ENCODE measurements around the gene PSMC4.

PSMC4 gene

GRCh38 chr19:39935364-39935661, 35.7 kb upstream of the PSMC4 start:
- Histone ChIP-seq H3K27me3 (ENCODE audit: insufficient read depth, low read length) (peaks cover 5% of the 10 kb centered on the region; the same call in 1 of the 2 replicates), H2AFZ (ENCODE audit: low read length, unreplicated experiment) (no peak overlapping the region), H3K4me1 (ENCODE audit: control insufficient read depth, insufficient read depth, low read length, unreplicated experiment) (no peaks in the 10 kb centered on the region), H3K27ac (ENCODE audit: low read depth, low read length) (no peak overlapping the region), H3K36me3 (ENCODE audit: insufficient read depth, low read length) (no peaks in the 10 kb centered on the region), H3K79me2 (ENCODE audit: control insufficient read depth, insufficient read depth, low read length, unreplicated experiment) (no peaks in the 10 kb centered on the region), H3K4me3 (ENCODE audit: low read depth, low read length) (no peak overlapping the region)

- H3K79me2 ChIP-seq (ENCODE audit: control insufficient read depth, insufficient read depth, low read length, unreplicated experiment) = no peaks in the 10 kb centered on the region
Measured at GRCh38 chr19:39936020-39936419, 34.9 kb upstream of the PSMC4 start.

GRCh38 chr19:39936622-39937021, 34.3 kb upstream of the PSMC4 start:
- Histone ChIP-seq H3K27ac (ENCODE audit: low read depth, low read length) (no peak overlapping the region), H2AFZ (ENCODE audit: low read length, unreplicated experiment) (no peak overlapping the region), H3K36me3 (ENCODE audit: insufficient read depth, low read length) (no peaks in the 10 kb centered on the region), H3K79me2 (ENCODE audit: control insufficient read depth, insufficient read depth, low read length, unreplicated experiment) (no peaks in the 10 kb centered on the region), H3K4me1 (ENCODE audit: control insufficient read depth, insufficient read depth, low read length, unreplicated experiment) (no peaks in the 10 kb centered on the region), H3K27me3 (ENCODE audit: insufficient read depth, low read length) (peaks cover under 1% of the 10 kb centered on the region; the same call in 1 of the 2 replicates), H3K4me3 (ENCODE audit: low read depth, low read length) (no peak overlapping the region)

More at GRCh38 chr19:39936020-39936419, 34.9 kb upstream of the PSMC4 start:
- Histone ChIP-seq H2AFZ (ENCODE audit: low read length, unreplicated experiment) (no peak overlapping the region), H3K27ac (ENCODE audit: low read depth, low read length) (no peak overlapping the region), H3K4me1 (ENCODE audit: control insufficient read depth, insufficient read depth, low read length, unreplicated experiment) (no peaks in the 10 kb centered on the region), H3K27me3 (ENCODE audit: insufficient read depth, low read length) (peaks cover 5% of the 10 kb centered on the region; the same call in 1 of the 2 replicates), H3K36me3 (ENCODE audit: insufficient read depth, low read length) (no peaks in the 10 kb centered on the region), H3K4me3 (ENCODE audit: low read depth, low read length) (no peak overlapping the region)

GRCh38 chr19:39937094-39937720, 33.8 kb upstream of the PSMC4 start:
- no peak overlapping the region for H3K27ac ChIP-seq (ENCODE audit: low read depth, low read length)
- H3K27me3 ChIP-seq (ENCODE audit: insufficient read depth, low read length) = no peaks in the 10 kb centered on the region
- no peaks in the 10 kb centered on the region for H3K36me3 ChIP-seq (ENCODE audit: insufficient read depth, low read length)
- H3K4me3 ChIP-seq (ENCODE audit: low read depth, low read length) = no peak overlapping the region
- H3K79me2 ChIP-seq (ENCODE audit: control insufficient read depth, insufficient read depth, low read length, unreplicated experiment) = no peaks in the 10 kb centered on the region
- no peaks in the 10 kb centered on the region for H3K4me1 ChIP-seq (ENCODE audit: control insufficient read depth, insufficient read depth, low read length, unreplicated experiment)
- no peak overlapping the region for H2AFZ ChIP-seq (ENCODE audit: low read length, unreplicated experiment)

GRCh38 chr19:39937787-39938186, 33.2 kb upstream of the PSMC4 start:
- no peaks in the 10 kb centered on the region for H3K4me1 ChIP-seq (ENCODE audit: control insufficient read depth, insufficient read depth, low read length, unreplicated experiment)
- H3K27me3 ChIP-seq (ENCODE audit: insufficient read depth, low read length) = no peaks in the 10 kb centered on the region
- H3K79me2 ChIP-seq (ENCODE audit: control insufficient read depth, insufficient read depth, low read length, unreplicated experiment) = no peaks in the 10 kb centered on the region
- no peak overlapping the region for H2AFZ ChIP-seq (ENCODE audit: low read length, unreplicated experiment)
- no peak overlapping the region for H3K4me3 ChIP-seq (ENCODE audit: low read depth, low read length)
- H3K36me3 ChIP-seq (ENCODE audit: insufficient read depth, low read length) = no peaks in the 10 kb centered on the region
- H3K27ac ChIP-seq (ENCODE audit: low read depth, low read length) = no peak overlapping the region

GRCh38 chr19:39939556-39939955, 31.4 kb upstream of the PSMC4 start:
- Histone ChIP-seq H3K27ac (ENCODE audit: low read depth, low read length) (no peak overlapping the region), H2AFZ (ENCODE audit: low read length, unreplicated experiment) (no peak overlapping the region), H3K79me2 (ENCODE audit: control insufficient read depth, insufficient read depth, low read length, unreplicated experiment) (no peaks in the 10 kb centered on the region), H3K4me3 (ENCODE audit: low read depth, low read length) (no peak overlapping the region), H3K4me1 (ENCODE audit: control insufficient read depth, insufficient read depth, low read length, unreplicated experiment) (no peaks in the 10 kb centered on the region), H3K27me3 (ENCODE audit: insufficient read depth, low read length) (no peaks in the 10 kb centered on the region), H3K36me3 (ENCODE audit: insufficient read depth, low read length) (no peaks in the 10 kb centered on the region)

GRCh38 chr19:39940221-39940833, 30.6 kb upstream of the PSMC4 start:
- Histone ChIP-seq H3K4me1 (ENCODE audit: control insufficient read depth, insufficient read depth, low read length, unreplicated experiment) (no peaks in the 10 kb centered on the region), H3K79me2 (ENCODE audit: control insufficient read depth, insufficient read depth, low read length, unreplicated experiment) (no peaks in the 10 kb centered on the region), H3K4me3 (ENCODE audit: low read depth, low read length) (no peak overlapping the region), H3K36me3 (ENCODE audit: insufficient read depth, low read length) (no peaks in the 10 kb centered on the region), H3K27me3 (ENCODE audit: insufficient read depth, low read length) (no peaks in the 10 kb centered on the region), H3K27ac (ENCODE audit: low read depth, low read length) (no peak overlapping the region), H2AFZ (ENCODE audit: low read length, unreplicated experiment) (no peak overlapping the region)

GRCh38 chr19:39941151-39941550, 29.8 kb upstream of the PSMC4 start:
- H3K4me3 ChIP-seq (ENCODE audit: low read depth, low read length) = no peak overlapping the region
- no peaks in the 10 kb centered on the region for H3K4me1 ChIP-seq (ENCODE audit: control insufficient read depth, insufficient read depth, low read length, unreplicated experiment)
- H3K27me3 ChIP-seq (ENCODE audit: insufficient read depth, low read length) = no peaks in the 10 kb centered on the region
- no peak overlapping the region for H2AFZ ChIP-seq (ENCODE audit: low read length, unreplicated experiment)
- H3K36me3 ChIP-seq (ENCODE audit: insufficient read depth, low read length) = no peaks in the 10 kb centered on the region
- H3K27ac ChIP-seq (ENCODE audit: low read depth, low read length) = no peak overlapping the region
- H3K79me2 ChIP-seq (ENCODE audit: control insufficient read depth, insufficient read depth, low read length, unreplicated experiment) = no peaks in the 10 kb centered on the region

- no peak overlapping the region for H2AFZ ChIP-seq (ENCODE audit: low read length, unreplicated experiment)
Measured at GRCh38 chr19:39941615-39942365, 29.2 kb upstream of the PSMC4 start.

GRCh38 chr19:39942366-39942730, 28.6 kb upstream of the PSMC4 start:
- H3K4me1 ChIP-seq (ENCODE audit: control insufficient read depth, insufficient read depth, low read length, unreplicated experiment) = no peaks in the 10 kb centered on the region
- H2AFZ ChIP-seq (ENCODE audit: low read length, unreplicated experiment) = no peak overlapping the region
- no peak overlapping the region for H3K27ac ChIP-seq (ENCODE audit: low read depth, low read length)
- no peaks in the 10 kb centered on the region for H3K27me3 ChIP-seq (ENCODE audit: insufficient read depth, low read length)
- no peak overlapping the region for H3K4me3 ChIP-seq (ENCODE audit: low read depth, low read length)
- H3K36me3 ChIP-seq (ENCODE audit: insufficient read depth, low read length) = no peaks in the 10 kb centered on the region
- H3K79me2 ChIP-seq (ENCODE audit: control insufficient read depth, insufficient read depth, low read length, unreplicated experiment) = no peaks in the 10 kb centered on the region

More at GRCh38 chr19:39941615-39942365, 29.2 kb upstream of the PSMC4 start:
- Histone ChIP-seq H3K79me2 (ENCODE audit: control insufficient read depth, insufficient read depth, low read length, unreplicated experiment) (no peaks in the 10 kb centered on the region), H3K36me3 (ENCODE audit: insufficient read depth, low read length) (no peaks in the 10 kb centered on the region), H3K4me3 (ENCODE audit: low read depth, low read length) (no peak overlapping the region), H3K27me3 (ENCODE audit: insufficient read depth, low read length) (no peaks in the 10 kb centered on the region), H3K27ac (ENCODE audit: low read depth, low read length) (no peak overlapping the region), H3K4me1 (ENCODE audit: control insufficient read depth, insufficient read depth, low read length, unreplicated experiment) (no peaks in the 10 kb centered on the region)

GRCh38 chr19:39943586-39943985, 27.4 kb upstream of the PSMC4 start:
- Histone ChIP-seq H3K79me2 (ENCODE audit: control insufficient read depth, insufficient read depth, low read length, unreplicated experiment) (no peaks in the 10 kb centered on the region), H3K27ac (ENCODE audit: low read depth, low read length) (no peak overlapping the region), H3K36me3 (ENCODE audit: insufficient read depth, low read length) (no peaks in the 10 kb centered on the region), H2AFZ (ENCODE audit: low read length, unreplicated experiment) (no peak overlapping the region), H3K4me3 (ENCODE audit: low read depth, low read length) (no peak overlapping the region), H3K4me1 (ENCODE audit: control insufficient read depth, insufficient read depth, low read length, unreplicated experiment) (no peaks in the 10 kb centered on the region), H3K27me3 (ENCODE audit: insufficient read depth, low read length) (no peaks in the 10 kb centered on the region)

Data from ACC112 (cell line).